Smooth muscle cell of the pulmonary artery (primary cell): ENCODE results near the gene KLRD1. TPM values are rescaled to one million over a fixed set of nuclear protein-coding genes. Genes with fewer than 3 reads are reported as not detected.

Experiments used
- total RNA-seq: library from RNA; depleted of rRNA; stranded (reverse); fragments of >200 nt; gene quantifications from 2 replicates; pipeline ENCODE4 v1.2.3, GENCODE V29; 2014

KLRD1 gene, protein sequence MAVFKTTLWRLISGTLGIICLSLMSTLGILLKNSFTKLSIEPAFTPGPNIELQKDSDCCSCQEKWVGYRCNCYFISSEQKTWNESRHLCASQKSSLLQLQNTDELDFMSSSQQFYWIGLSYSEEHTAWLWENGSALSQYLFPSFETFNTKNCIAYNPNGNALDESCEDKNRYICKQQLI
- total RNA-seq = 0.50 and 0.65 TPM in 2 replicates

DNA sequence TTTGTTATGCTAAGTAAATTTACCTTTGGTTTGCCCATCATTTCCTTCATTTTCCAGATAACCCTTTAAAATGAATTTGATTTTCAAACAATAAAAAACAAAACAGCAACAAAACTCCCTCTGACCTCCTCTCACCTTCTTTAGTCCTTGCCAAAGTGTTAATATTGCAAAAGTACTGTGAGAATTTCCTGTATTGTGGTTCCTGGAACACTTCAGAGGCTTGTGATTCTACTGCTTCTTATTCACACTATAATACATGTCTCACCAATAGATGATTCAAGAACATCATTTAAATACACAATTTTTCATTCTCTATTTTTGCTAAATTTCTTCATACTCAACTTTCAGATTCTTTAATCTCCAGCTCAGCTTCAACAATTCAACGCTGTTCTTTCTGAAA is at the start of gene KLRD1:
KLRD1 (plus strand) TSS at position 241 of the 400 bp plus-strand sequence. CDS start 208 bp downstream, outside the sequence.

Other genes starting within 250 kb of the KLRD1 start
- not detected in 2 replicates for gene CLEC1A, start 208.9 kb upstream of the KLRD1 start, total RNA-seq
- not detected in 2 replicates for gene CLEC7A, start 177.7 kb upstream of the KLRD1 start, total RNA-seq
- gene OLR1, start 135.7 kb upstream of the KLRD1 start, total RNA-seq = 0.33 TPM in 1 of 2 replicates, not detected in the other
- 0.07 TPM in 1 of 2 replicates, not detected in the other for gene TMEM52B, start 128.8 kb upstream of the KLRD1 start, total RNA-seq
- 62.6 and 67.0 TPM in 2 replicates for gene GABARAPL1, start 95.0 kb upstream of the KLRD1 start, total RNA-seq
- gene KLRK1, start 82.2 kb downstream of the KLRD1 start, total RNA-seq = not detected in 2 replicates
- gene KLRC4, start 101.9 kb downstream of the KLRD1 start, total RNA-seq = not detected in 2 replicates
- gene KLRC3, start 112.7 kb downstream of the KLRD1 start, total RNA-seq = not detected in 2 replicates
- gene KLRC2, start 128.1 kb downstream of the KLRD1 start, total RNA-seq = not detected in 2 replicates
- gene KLRC1, start 145.5 kb downstream of the KLRD1 start, total RNA-seq = not detected in 2 replicates
- gene EIF2S3B, start 198.0 kb downstream of the KLRD1 start, total RNA-seq = 0.65 and 14.8 TPM in 2 replicates